GM23248 (cell line): ENCODE measurements around the gene BLVRA. TPM values are rescaled to one million over a fixed set of nuclear protein-coding genes. Genes with fewer than 3 reads are reported as not detected.

Source experiments
- DNase-seq: peaks from one replicate; pipeline ENCODE4 v3.0.0-alpha.2; 2015
- H2AFZ ChIP-seq: fragments of 200-600 bp; sonication (generic); 2 replicates; pipeline ENCODE4 v1.6.1; 2016; ENCODE audit warnings: antibody characterized with exemption
- H3F3A ChIP-seq: fragments of 200-600 bp; sonication (generic); 2 replicates; pipeline ENCODE4 v1.6.1; 2016; ENCODE audit warnings: mild to moderate bottlenecking, antibody characterized with exemption, mixed run types; ENCODE audit not compliant: insufficient read depth
- H3K27ac ChIP-seq: fragments of 200-600 bp; sonication (generic); 2 replicates; pipeline ENCODE4 v1.5.1; 2016; ENCODE audit warnings: mild to moderate bottlenecking
- H3K27me3 ChIP-seq: fragments of 200-600 bp; sonication (generic); replicated peaks from 2 replicates; pipeline ENCODE4 v1.6.1; 2016; ENCODE audit warnings: mild to moderate bottlenecking; ENCODE audit not compliant: insufficient read depth
- H3K36me3 ChIP-seq: fragments of 200-600 bp; sonication (generic); 2 replicates; pipeline ENCODE4 v1.6.1; 2016; ENCODE audit warnings: low read depth, mild to moderate bottlenecking
- H3K4me1 ChIP-seq: fragments of 200-600 bp; sonication (generic); 2 replicates; pipeline ENCODE4 v1.6.1; 2016; ENCODE audit warnings: mild to moderate bottlenecking; ENCODE audit not compliant: insufficient read depth
- H3K4me2 ChIP-seq: fragments of 200-600 bp; sonication (generic); one replicate; pipeline ENCODE4 v1.6.1; 2016; ENCODE audit warnings: mild to moderate bottlenecking; ENCODE audit not compliant: unreplicated experiment
- H3K4me3 ChIP-seq: fragments of 200-600 bp; sonication (generic); 2 replicates; pipeline ENCODE4 v1.5.1; 2016; ENCODE audit warnings: mild to moderate bottlenecking
- H3K79me2 ChIP-seq: fragments of 200-600 bp; sonication (generic); 2 replicates; pipeline ENCODE4 v1.6.1; 2016; ENCODE audit warnings: mild to moderate bottlenecking; ENCODE audit not compliant: insufficient read depth
- H3K9ac ChIP-seq: fragments of 200-600 bp; sonication (generic); 2 replicates; pipeline ENCODE4 v1.6.1; 2016; ENCODE audit warnings: mild to moderate bottlenecking
- H3K9me2 ChIP-seq: fragments of 200-600 bp; sonication (generic); 2 replicates; pipeline ENCODE4 v1.6.1; 2016; ENCODE audit warnings: mixed run types, mild to moderate bottlenecking, moderate library complexity; ENCODE audit not compliant: insufficient read depth
- H3K9me3 ChIP-seq: fragments of 200-600 bp; sonication (generic); one replicate; pipeline ENCODE4 v1.6.1; 2017; ENCODE audit warnings: low read depth
- H4K20me1 ChIP-seq: fragments of 200-600 bp; sonication (generic); 2 replicates; pipeline ENCODE4 v1.6.0; 2016; ENCODE audit not compliant: insufficient read depth
- EZH2 ChIP-seq: fragments of 200-600 bp; sonication (generic); IDR thresholded peaks from 2 replicates; pipeline ENCODE4 v1.6.1; 2018; ENCODE audit warnings: antibody characterized with exemption, mild to moderate bottlenecking; ENCODE audit not compliant: insufficient read depth, poor library complexity, severe bottlenecking
- EZH2phosphoT487 ChIP-seq: fragments of 200-600 bp; sonication (generic); IDR thresholded peaks from 2 replicates; pipeline ENCODE4 v1.6.1; 2018; ENCODE audit warnings: antibody characterized with exemption, moderate library complexity, mild to moderate bottlenecking, low read depth; ENCODE audit not compliant: insufficient read depth
- whole genome bisulfite sequencing, 2 experiments: methylation state at CpG; one replicate each; pipeline ENCODE4 v1.1.6; 2015 to 2017; ENCODE audit warnings: low lambda C conversion rate in 2 of 2, low coverage in 1 of 2; ENCODE audit errors: missing lambda C conversion rate in 2 of 2; 5-methylcytosine and 5-hydroxymethylcytosine counted together
- in situ Hi-C: fragments of 300-500 bp; cut with MboI; formaldehyde crosslinking; loops from 2 replicates; pipeline ENCODE4 v1.15.0; 2020
- polyA plus RNA-seq: library from polyadenylated mRNA; unstranded; fragments of >200 nt; fragmentation: Nextera tagmentation; extraction: Ambion mirVana; gene quantifications from 2 replicates; pipeline ENCODE4 v1.2.1, GENCODE V29; 2016
- total RNA-seq: library from RNA; depleted of rRNA; stranded (reverse); fragments of >200 nt; shearing (Covaris generic); gene quantifications from 2 replicates; pipeline ENCODE4 v1.2.3, GENCODE V29; 2014

BLVRA gene
- total and polyA plus RNA-seq, 2 experiments from 2014 or later, result 14.7 to 47.0 TPM

DNA sequence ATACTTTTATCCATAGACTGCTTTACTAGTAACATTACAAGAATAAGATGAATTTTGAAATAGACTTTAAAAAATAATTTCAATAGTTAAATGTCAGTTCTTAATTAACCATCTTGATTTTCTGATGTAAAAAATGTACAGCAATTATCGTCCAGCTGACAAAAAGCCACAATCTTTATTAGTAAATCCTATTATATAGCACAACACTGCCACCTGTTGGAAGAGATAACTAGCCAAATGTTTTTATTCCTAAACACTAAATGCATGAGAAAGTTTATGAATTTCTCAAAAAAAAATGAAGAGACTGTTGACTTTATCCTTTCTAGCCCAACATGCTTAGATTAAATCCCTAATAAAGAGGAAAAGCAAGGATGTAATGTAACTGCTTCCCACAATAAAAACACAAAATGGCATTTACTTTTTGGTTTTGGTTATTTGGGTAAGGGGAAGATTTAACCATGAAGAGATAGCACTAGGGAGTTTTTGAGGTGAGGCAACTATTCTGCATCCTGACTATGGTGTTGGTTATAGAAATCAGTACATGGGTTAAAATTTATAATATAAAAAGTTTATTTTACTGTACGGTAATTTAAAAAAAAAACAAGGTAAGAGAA, 37.2 kb upstream of the BLVRA start:
- Histone ChIP-seq H3K36me3 (no peaks in the 10 kb centered on the region), H3K27ac (no peak overlapping the region), H3K9me2 (no peaks in the 10 kb centered on the region), H3K4me3 (no peak overlapping the region), H3K4me2 (peak overlapping the region; percentile 16), H3K9me3 (no peaks in the 10 kb centered on the region), H3K79me2 (peaks cover 100% of the 10 kb centered on the region), H3K4me1 (peaks cover 9% of the 10 kb centered on the region), H2AFZ (no peak overlapping the region), H3K27me3 (no peaks in the 10 kb centered on the region), H3F3A (peaks cover 4% of the 10 kb centered on the region), H3K9ac (no peak overlapping the region), H4K20me1 (no peaks in the 10 kb centered on the region)
- WGBS, 2 experiments, result 47 to 52% methylated on average over 2 of the region's 2 CpGs
- TF ChIP-seq EZH2phosphoT487, result no peak
- no peak for TF ChIP-seq EZH2
- peak; percentile 77 for DNase-seq
- in situ Hi-C loops, result loop anchor here (25.0 kb wide), 2 partner anchors 259 to 434 kb away; no protein-coding TSS in a partner anchor

GRCh38 chr7:43723007-43723341, 35.5 kb upstream of the BLVRA start:
- Histone ChIP-seq H2AFZ (no peak overlapping the region), H3K27ac (no peak overlapping the region), H3K36me3 (no peaks in the 10 kb centered on the region), H3K27me3 (no peaks in the 10 kb centered on the region), H3K4me1 (peaks cover 9% of the 10 kb centered on the region), H3K4me3 (no peak overlapping the region), H3F3A (peaks cover 4% of the 10 kb centered on the region), H3K4me2 (no peak overlapping the region), H3K9ac (no peak overlapping the region), H3K79me2 (peaks cover 100% of the 10 kb centered on the region), H4K20me1 (no peaks in the 10 kb centered on the region), H3K9me2 (no peaks in the 10 kb centered on the region), H3K9me3 (no peaks in the 10 kb centered on the region)
- no peak for DNase-seq
- TF ChIP-seq EZH2phosphoT487 (no peak), EZH2 (no peak)
- in situ Hi-C loops, result loop anchor here (25.0 kb wide), 2 partner anchors 261 to 436 kb away; no protein-coding TSS in a partner anchor

DNA sequence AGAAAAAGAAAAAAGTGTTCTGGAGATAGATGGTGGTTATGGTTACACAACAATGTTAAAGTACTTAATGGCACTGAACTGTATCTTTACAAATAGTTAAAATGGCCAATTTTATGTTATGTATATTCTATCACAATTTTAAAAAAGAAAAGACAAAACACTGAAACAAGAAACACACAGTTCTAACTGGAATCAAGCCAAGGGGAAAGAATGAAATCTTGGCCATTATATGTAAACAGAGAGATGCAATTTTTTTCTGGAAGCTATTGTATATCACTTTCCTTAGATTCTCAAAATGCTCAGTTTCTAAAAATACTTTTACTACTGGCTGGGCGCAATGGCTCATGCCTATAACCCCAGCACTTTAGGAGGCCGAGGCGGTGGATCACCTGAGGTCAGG, 33.2 kb upstream of the BLVRA start:
- H3K4me1 ChIP-seq, result peaks cover 16% of the 10 kb centered on the region
- no peak for DNase-seq
- H3K9ac ChIP-seq, result no peak overlapping the region
- H3K27ac ChIP-seq, result no peak overlapping the region
- H3K36me3 ChIP-seq, result no peaks in the 10 kb centered on the region
- no peak overlapping the region for H2AFZ ChIP-seq
- H3K4me3 ChIP-seq, result no peak overlapping the region
- no peaks in the 10 kb centered on the region for H3K27me3 ChIP-seq
- H3F3A ChIP-seq, result peaks cover 4% of the 10 kb centered on the region
- TF ChIP-seq EZH2phosphoT487 (no peak), EZH2 (no peak)
- H3K9me3 ChIP-seq, result no peaks in the 10 kb centered on the region
- H4K20me1 ChIP-seq, result no peaks in the 10 kb centered on the region
- in situ Hi-C loops, result no loop called here
- no peak overlapping the region for H3K4me2 ChIP-seq
- WGBS, 2 experiments, result 92 to 98% methylated on average over 3 of the region's 3 CpGs
- H3K79me2 ChIP-seq, result peaks cover 91% of the 10 kb centered on the region
- H3K9me2 ChIP-seq, result no peaks in the 10 kb centered on the region

GRCh38 chr7:43726466-43726865, 32.0 kb upstream of the BLVRA start:
- H3K9me2 ChIP-seq, result no peaks in the 10 kb centered on the region
- no peaks in the 10 kb centered on the region for H3K27me3 ChIP-seq
- no peak overlapping the region for H3K27ac ChIP-seq
- no peak overlapping the region for H2AFZ ChIP-seq
- H3K4me3 ChIP-seq, result no peak overlapping the region
- TF ChIP-seq EZH2phosphoT487 (no peak), EZH2 (no peak)
- no peaks in the 10 kb centered on the region for H3K36me3 ChIP-seq
- no peaks in the 10 kb centered on the region for H4K20me1 ChIP-seq
- peak; percentile 23 for DNase-seq
- in situ Hi-C loops, result no loop called here
- H3K79me2 ChIP-seq, result peaks cover 79% of the 10 kb centered on the region
- H3K4me1 ChIP-seq, result peaks cover 7% of the 10 kb centered on the region; the same call in 1 of the 2 replicates
- H3K9ac ChIP-seq, result no peak overlapping the region
- no peaks in the 10 kb centered on the region; the same call in 1 of the 2 replicates for H3F3A ChIP-seq
- no peaks in the 10 kb centered on the region for H3K9me3 ChIP-seq
- no peak overlapping the region for H3K4me2 ChIP-seq
- 32 to 37% methylated on average over 4 of the region's 4 CpGs for WGBS, 2 experiments
